ENCODE data around the gene MT1M.
"Not testable (repeated sequence)": the region's sequence is repeated elsewhere in the genome, so short reads cannot be mapped to it uniquely, and the experiment has no call there.

Gene MT1M

DNA sequence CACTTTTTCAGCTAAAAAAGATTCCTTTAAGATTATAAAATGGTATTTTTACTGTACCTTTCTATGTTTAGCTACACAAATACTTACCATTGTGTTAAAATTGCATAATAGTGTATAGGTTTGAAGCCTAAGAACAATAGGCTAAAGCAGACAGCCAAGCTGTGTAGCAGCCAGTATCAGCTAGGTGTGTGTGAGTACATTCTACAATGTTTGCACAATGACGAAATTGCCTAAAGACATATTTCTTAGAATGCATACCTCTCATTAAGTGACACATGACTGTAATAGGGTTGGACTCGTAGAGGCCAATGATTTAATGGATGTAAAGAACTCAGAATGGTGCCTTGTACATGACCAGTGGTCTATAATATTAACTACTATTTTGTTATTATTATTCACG is 17.4 kb downstream of the MT1M start:
- DNase-seq (ENCODE audit: low spot score), result no peak

DNA sequence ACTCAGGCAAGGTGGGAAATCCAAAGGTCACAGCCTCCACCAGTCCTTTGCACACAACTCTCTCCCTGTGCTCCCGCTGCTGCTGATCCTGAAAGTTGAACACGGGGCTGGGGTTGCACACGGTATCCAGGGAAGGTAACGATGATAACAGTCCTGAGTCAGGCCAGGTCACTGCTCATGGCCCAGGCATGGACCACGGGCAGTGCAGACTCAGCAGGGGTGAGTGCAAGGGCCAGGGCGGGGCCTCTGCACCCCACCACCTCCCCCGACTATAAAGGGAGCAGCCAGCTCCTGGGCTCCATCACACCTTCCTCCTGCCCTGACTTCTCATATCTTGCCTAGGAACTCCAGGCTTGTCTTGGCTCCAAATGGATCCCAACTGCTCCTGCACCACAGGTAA is 19.1 kb downstream of the MT1M start, which contains the start of gene MT1B:
TSS of gene MT1B (plus strand) at position 301 of the 400 bp plus-strand sequence. CDS start at position 369, 68 bp downstream.
- no peak for DNase-seq (ENCODE audit: low spot score)

DNA sequence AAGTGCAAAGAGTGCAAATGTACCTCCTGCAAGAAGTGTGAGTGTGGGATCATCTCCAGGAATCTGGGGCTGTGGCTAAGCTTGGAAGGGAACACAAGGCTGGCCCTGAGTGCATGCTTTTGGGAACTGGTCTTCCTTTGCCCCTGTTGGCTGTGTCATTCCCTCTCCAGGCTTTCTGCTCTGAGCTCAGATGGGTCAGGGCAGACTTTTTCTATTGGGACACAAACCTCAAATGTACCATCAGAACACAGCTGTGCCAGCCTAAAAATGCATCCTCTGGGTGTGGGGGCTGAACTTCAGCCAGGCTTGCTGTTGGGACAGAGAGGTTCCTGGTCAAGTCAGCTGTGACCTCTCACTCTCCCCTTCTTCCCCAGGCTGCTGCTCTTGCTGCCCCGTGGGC is 20.1 kb downstream of the MT1M start:
- no peak for DNase-seq (ENCODE audit: low spot score)

DNA sequence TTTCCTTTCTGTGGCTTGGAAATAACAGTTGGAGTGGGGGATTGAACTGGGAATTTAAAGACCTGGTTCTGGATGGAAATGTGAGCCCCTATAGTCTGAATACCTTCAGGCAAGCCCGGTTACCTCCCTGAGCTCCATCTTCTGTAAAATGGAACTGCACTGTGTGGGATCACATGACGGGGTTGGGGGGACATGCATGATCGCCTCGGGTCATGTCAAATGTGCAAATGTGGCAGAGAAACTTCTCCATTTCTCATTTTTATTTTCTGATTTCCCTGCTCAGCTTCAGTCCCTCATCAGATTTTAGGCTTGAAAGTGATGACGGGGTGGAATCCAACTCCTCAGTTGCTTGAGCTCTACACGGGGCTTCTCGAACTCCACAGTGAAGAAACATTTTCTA is 20.8 kb downstream of the MT1M start:
- no peak for DNase-seq (ENCODE audit: low spot score)

DNA sequence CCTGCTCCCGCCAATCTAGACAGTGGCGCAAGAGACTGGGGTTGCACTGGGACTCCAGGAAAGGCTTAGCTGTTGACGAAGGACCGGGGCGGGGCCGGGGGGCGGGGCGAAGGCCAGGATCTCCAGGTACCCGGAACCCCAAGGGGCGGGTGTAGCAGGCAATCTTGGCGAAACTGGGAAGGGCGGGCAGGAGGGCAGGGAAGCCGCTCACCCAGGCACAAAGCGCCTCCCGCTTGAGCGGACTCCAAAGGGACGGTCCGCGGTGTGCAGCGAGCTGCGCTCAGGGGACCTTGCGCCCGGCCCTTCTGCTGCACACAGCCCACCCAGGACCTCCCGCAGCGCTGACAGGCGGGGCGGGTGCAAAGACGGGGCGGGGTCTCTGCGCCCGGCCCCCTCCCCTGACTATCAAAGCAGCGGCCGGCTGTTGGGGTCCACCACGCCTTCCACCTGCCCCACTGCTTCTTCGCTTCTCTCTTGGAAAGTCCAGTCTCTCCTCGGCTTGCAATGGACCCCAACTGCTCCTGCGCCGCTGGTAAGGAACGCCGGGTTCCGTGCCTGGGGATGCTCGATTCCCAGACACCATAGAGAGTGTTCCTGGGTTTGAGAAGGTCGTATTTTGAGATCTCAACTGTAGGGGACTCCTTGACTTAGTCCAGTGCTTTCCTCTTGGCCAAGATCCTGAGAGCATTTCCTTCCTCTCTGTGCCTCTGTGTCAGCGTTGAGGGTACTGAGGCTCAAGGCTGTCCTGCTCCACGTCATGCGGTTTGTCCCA is 25.3 kb downstream of the MT1M start, which contains the start of gene MT1F:
TSS of gene MT1F (plus strand) at position 405 of the 772 bp plus-strand sequence. CDS start at position 505, 100 bp downstream.
- no peak for DNase-seq (ENCODE audit: low spot score)

DNA sequence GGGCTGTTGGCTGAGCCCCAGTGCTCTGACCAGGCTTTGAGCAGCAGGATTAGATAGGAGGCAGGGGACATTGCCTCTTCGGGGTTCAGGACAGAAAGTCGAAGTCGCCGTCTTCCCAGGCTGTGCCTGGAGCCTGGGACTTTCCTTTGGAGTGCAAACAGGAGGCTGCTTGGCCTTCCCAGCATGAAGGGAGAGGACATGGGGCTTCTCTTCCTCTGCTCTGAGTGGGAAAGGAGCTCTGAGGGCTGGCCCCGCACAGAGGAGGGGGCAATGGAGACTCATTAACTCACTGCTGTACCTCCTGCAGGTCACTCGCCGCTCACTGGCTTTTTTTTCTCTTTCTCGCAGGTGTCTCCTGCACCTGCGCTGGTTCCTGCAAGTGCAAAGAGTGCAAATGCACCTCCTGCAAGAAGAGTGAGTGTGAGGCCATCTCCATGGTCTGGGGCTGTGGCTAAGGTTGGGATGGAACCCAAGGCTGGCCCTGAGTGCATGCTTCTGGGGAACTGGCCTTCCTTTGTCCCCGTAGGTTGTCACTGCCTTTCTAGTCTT is 25.9 kb downstream of the MT1M start:
- DNase-seq (ENCODE audit: low spot score), result no peak

DNA sequence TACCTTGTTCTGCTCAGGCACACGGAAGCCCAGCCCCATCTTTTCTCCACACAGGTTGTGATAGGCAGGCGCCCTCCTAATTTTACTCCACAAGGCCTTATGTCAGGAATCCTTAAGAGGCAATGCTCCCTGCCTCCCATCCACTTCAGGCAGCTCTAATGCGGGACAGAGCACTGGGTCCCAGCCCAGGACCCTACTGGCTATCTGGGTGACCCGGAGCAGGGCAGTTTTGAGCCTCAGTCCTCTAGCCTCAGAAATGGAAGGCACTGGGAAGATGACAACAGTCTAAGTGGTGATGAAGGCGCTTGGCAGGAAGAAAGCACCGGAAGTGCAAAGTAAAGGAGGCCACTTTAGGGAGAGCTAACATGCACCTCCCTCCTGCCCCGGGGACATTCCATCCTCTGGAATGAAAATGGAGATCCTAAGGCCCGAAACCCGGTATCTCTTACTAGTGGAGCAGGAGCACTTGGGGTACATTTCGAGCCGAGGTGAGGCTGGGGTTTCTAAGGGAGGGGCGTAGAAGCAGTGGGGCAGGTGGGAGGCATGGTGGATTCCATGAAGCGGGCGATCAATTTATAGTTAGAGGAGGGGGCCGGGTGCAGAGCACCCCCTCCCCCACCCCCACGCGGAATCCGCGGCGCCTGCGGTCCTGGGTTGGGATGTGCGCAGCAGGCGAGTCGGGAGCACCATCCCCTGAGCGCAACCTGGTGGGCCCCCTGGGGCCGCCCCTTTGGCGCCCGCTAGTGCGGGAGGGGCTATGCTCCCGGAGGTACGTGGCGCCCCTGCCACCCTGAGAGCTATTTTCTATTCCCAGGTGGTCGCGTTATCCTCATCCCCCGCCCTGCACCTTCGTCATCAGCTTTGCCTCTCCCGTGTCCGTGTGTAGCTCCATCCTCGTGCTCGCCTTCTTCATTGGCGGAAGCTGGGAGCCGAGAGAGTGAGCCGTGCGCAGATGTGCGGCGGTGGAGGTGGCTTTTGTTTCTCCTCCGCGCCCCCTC is 30.2 kb downstream of the MT1M start:
- DNase-seq (ENCODE audit: low spot score), result no peak

DNA sequence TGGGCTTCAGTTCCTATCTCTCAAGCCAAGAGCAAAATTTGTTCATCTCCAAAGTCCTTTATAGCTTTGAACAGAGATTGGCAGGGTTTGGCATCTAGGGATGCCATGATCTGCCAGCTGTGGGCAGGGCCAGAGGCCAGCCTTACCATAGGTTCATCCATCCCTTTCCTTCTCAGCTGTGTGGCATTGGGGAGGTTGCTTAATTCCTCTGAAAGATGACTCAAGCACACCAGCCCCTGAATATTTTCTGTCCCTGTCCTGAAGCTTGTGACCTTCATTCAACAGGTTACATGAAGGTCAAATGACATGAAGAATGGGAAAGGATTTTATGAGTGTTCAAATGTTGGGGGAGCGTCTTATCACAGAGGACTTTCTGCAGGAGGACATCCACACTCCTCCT is 32.0 kb downstream of the MT1M start:
- DNase-seq (ENCODE audit: low spot score), result no peak

DNA sequence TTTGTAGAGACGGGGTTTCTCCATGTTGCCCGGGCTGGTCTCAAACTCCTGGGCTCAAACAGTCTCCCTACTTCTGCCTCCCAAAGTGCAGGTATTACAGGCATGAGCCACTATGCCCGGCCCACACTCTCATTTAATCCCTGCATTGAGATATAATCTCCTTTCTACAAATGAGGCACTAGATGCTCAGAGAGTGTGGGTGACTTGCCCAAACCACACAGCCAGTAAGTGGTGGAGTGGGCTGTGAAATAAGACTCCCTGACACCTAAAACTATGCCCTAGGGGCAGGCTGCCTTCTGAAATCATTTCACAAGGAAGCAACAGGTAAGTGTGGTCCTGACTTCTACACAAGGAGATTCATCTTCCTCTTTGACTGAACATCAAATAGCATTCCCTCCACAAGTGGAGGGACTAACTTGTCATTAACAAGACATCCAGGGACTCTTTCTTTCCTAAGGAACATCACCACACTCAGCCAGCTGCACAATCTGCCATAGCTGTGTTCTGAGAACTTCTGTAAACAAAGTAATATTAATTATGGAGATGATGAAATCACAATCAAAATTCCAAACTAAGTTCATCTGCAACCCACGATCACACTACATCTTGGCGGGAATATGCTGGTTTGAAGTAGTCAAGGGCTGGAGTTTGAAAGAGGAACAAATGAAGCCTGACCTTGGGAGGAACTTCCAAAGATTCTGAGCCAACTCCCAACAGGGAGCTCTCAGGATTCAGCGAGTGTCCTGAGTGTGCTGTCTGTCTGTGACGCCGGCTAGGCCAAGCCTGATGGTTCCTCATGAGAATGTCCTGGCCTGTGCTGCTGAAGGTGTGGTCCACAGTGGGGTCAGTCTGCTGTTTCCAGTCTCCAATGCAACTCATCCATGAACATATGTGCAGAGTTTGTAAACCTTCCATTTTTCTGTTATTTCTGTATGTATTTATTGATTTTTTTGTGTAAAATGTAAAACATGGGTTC is 33.1 kb downstream of the MT1M start:
- DNase-seq (ENCODE audit: low spot score), result not testable (repeated sequence)

DNA sequence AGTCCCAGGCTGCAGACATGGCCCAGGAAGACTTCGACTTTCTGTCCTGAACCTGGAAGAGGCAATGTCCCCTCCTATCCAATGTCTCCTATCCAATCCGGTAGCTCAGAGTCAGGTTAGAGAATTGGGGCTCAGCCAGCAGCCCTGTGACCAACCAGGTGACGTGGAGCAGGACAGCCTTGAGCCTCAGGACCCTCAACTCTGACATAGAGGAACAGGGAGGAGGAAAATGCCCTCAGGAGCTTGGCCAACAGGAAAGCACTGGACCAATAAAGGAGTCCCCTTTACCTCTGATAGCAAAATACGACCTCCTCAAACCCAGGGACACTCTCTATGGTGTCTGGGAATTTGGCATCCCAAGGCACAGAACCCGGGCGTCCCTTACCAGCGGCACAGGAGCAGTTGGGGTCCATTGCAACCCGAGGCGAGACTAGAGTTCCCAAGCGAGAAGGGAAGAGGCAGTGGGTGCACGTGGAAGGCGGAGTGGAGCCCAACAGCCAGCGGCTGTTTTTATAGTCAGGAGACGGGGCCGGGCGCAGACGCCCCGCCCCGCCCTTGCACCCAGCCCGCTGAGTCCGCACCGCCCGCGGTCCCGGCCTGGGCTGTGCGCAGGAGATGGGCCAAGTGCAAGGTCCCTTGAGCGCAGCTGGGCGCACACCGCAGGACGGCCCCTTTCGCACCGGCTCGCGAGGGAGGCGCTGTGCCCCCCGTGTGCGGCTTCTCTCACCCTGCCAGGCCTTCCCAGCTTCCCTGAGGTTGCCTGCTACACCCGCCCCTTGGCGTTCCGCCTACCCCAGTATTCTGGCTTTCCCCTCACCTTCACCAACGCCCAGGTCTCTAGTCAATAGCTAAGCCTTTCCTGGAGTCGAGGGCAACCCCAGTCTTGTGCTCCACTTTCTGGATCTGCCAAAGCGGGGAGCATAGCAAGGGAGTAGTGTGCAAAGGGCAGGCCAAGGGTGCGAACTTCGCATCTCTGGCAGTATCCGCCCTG is 35.4 kb downstream of the MT1M start, which contains the start of gene MT1G:
TSS of gene MT1G (minus strand) at position 485 of the 991 bp plus-strand sequence. CDS start at position 413, 72 bp downstream.
- no peak for DNase-seq (ENCODE audit: low spot score)

DNA sequence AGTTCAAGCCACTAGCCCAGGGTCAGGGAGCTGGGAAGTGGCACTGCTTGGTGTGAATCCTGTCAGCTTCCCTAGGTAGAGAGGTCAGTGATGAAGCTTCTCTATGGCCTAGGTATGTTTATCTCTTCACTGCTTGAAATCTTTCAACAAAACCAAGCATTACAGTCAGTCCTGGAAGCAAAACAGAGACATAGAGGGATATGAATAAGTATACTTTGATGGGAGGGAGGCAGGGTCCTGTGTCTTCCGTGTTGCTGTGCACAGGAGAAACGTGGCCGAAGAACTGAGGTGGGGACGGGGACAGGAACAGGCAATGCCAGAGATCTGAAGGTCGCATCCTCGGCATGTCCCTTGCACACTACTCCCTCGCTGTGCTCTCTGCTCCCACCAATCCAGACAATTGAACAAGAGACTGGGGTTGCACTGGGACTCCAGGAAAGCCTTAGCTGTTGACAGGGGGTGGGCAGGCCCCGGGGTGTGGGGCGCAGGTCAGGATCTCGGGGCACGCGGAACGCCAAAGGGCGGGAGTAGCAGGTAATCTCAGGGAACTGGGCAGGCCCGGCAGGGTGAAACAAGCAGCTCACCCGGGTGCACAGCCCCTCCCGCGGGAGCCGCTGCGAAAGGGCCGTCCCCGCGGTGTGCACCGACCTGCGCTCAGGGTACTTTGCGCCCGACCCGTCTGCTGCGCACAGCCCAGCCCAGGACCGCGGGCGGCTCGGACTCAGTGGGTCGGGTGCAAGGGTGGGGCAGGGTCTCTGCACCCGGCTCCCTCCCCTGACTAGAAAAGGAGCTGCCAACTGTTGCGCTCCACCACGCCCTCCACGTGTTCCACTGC is 36.8 kb downstream of the MT1M start, which contains the start of gene MT1H:
TSS of gene MT1H (plus strand) at position 810 of the 835 bp plus-strand sequence. CDS start 71 bp downstream, outside the sequence.
- DNase-seq (ENCODE audit: low spot score), result no peak

DNA sequence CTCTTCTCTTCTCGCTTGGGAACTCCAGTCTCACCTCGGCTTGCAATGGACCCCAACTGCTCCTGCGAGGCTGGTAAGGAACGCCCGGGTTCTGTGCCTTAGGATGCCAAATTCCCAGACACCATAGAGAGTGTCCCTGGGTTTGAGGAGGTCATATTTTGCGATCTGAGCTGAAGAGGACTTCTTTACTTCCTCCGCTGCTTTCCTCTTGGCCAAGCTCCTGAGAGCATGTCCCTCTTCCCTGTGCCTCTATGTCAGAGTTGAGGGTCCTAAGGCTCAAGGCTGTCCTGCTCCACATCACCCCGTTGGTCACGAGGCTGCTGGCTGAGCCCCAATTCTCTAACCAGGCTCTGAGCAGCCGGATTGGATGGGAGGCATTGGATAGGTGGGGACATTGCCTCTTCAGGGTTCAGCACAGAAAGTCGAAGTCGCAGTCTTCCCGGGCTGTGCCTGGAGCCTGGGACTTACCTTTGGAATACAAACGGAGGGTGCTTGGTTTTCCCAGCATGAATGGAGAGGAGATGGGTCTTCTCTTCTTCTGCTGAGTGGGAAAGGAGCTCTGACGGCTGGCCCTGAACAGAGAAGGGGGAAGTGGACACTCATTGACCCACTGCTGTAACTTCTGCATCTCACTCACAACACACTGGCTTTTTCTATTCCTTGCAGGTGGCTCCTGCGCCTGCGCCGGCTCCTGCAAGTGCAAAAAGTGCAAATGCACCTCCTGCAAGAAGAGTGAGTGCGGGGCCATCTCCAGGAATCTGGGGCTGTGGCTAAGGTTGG is 37.6 kb downstream of the MT1M start:
- DNase-seq (ENCODE audit: low spot score), result no peak

DNA sequence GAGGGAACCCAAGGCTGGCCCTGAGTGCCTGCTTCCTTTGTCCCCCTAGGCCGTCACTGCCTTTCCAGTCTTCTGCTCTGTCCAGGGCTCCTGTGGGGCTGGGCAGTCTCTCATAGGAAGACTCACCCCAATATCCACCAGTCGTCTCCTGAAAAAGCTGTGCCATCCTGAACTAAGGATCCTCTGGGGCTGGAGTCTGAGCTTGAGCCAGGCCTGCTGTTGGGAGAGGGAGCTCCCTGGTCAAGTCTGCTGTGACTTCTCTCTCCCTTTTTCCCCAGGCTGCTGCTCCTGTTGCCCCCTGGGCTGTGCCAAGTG is 38.1 kb downstream of the MT1M start:
- DNase-seq (ENCODE audit: low spot score), result no peak

DNA sequence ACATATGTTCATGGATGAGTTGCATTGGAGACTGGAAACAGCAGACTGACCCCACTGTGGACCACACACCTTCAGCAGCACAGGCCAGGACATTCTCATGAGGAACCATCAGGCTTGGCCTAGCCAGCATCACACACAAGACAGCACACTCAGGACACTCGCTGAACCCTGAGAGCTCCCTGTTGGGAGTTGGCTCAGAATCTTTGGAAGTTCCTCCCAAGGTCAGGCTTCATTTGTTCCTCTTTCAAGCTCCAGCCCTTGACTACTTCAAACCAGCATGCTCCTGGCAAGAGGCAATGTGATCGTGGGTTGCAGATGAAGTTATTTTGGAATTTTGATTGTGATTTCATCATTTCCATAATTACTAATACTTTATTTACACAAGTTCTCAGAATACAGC is 39.2 kb downstream of the MT1M start:
- not testable (repeated sequence) for DNase-seq (ENCODE audit: low spot score)

DNA sequence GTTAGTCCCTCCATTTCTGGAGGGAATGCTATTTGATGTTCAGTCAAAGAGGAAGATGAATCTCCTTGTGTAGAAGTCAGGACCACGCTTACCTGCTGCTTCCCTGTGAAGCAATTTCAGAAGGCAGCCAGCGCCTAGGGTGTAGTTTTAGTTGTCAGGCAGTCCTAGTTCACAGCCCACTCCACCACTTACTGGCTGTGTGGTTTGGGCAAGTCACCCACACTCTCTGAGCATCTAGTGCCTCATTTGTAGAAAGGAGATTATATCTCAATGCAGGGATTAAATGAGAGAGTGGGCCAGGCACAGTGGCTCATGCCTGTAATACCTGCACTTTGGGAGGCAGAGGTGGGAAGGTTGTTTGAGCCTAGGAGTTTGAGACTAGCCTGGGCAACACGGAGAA is 39.7 kb downstream of the MT1M start:
- not testable (repeated sequence) for DNase-seq (ENCODE audit: low spot score)

DNA sequence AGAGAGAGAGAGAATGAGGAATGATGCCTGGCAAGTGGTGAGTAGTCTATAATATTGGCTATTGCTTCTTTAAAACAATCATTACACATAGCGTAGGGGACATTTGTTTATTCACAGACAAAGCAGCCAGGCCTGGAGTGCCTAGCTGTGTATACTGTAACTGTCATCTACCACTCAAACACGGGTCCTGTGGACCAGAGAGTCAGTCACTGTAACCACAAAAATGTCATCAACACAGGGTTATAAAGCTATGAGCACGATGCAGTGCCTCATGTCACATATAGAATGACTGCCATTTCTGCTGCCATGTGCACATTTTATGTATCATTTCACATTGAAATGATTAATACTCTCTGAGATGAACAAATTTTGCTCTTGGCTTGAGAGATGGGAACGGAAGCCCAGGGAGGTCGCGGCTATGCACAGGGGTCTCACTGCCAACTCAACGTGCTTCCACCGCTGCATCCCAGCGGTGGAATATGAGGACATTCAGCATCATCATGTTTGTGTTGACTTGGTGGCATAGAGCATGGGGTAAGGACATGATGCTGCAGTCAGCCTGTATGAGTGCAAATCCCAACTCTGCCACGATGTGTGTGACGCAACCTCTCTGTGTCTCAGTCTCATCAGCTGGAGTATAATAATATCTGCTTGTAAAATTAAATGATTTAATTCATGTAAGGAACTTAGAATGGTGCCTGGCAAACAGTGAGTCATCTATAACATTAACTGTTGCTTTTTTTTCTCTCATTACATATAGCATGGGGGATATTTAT is 40.5 kb downstream of the MT1M start:
- no peak for DNase-seq (ENCODE audit: low spot score)

DNA sequence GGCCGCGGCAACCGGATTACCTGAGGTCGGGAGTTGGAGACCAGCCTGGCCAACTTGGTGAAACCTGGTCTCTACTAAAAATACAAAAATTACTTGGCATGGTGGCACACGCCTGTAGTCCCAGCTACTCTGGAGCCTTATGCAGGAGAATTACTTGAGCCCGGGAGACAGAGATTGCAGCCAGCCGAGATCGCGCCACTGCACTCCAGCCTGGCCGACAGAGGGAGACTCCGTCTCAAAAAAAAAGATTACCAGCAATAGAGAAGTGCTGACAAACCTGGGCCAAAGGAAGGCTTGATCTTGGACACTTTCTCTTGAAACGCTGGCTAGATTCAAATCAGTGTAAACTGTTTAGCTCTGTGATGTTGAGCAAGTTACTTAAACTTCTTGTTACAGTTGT is 41.5 kb downstream of the MT1M start:
- no peak for DNase-seq (ENCODE audit: low spot score)

Measured in hematopoietic multipotent progenitor cell treated with erythropoietin and hydrocortisone succinate and interleukin-3 and kit ligand, for 17 days (in vitro differentiated cells).